ENCODE results near the gene ABCG5.

Gene ABCG5

GRCh38 chr2:43853141-43854081 is 14.8 kb upstream of the ABCG5 start:
- DNase-seq (ENCODE audit: insufficient read length, low spot score) (no peak), FAIRE-seq (no peak)
- no peak for TF ChIP-seq CTCF (IDR thresholded peaks at IDR 0.05; ENCODE audit: insufficient read depth, missing control alignments)

GRCh38 chr2:43852196-43852730 is 13.6 kb upstream of the ABCG5 start:
- no peak for DNase-seq (ENCODE audit: insufficient read length, low spot score)
- FAIRE-seq: no peak
- no peak for TF ChIP-seq CTCF (IDR thresholded peaks at IDR 0.05; ENCODE audit: insufficient read depth, missing control alignments)

GRCh38 chr2:43851011-43851980 is 12.7 kb upstream of the ABCG5 start:
- FAIRE-seq (no peak), DNase-seq (ENCODE audit: insufficient read length, low spot score) (no peak)
- no peak for TF ChIP-seq CTCF (IDR thresholded peaks at IDR 0.05; ENCODE audit: insufficient read depth, missing control alignments)

GRCh38 chr2:43848214-43848613 is 9.6 kb upstream of the ABCG5 start:
- DNase-seq (ENCODE audit: insufficient read length, low spot score) (no peak), FAIRE-seq (no peak)
- TF ChIP-seq CTCF (IDR thresholded peaks at IDR 0.05; ENCODE audit: insufficient read depth, missing control alignments): no peak

- no peak for TF ChIP-seq CTCF (IDR thresholded peaks at IDR 0.05; ENCODE audit: insufficient read depth, missing control alignments)
- DNase-seq (ENCODE audit: insufficient read length, low spot score) (no peak), FAIRE-seq (no peak)
Observed at GRCh38 chr2:43846140-43846793, 7.6 kb upstream of the ABCG5 start.

GRCh38 chr2:43845181-43845580 is 6.5 kb upstream of the ABCG5 start:
- DNase-seq (ENCODE audit: insufficient read length, low spot score) (no peak), FAIRE-seq (no peak)
- TF ChIP-seq CTCF (IDR thresholded peaks at IDR 0.05; ENCODE audit: insufficient read depth, missing control alignments): no peak

All from D721Med (cell line).